HG03159 (cell line): ENCODE measurements around the gene TPSD1.
A peak's percentile ranks its signal among the peaks of the same experiment; 100 is the strongest.

Experiments used
- ATAC-seq: cut with Tn5 transposase; IDR thresholded peaks from one replicate; pipeline ENCODE4 v1.9.1; 2021; ENCODE audit warnings: mild to moderate bottlenecking, moderate library complexity; ENCODE audit not compliant: unreplicated experiment

The TPSD1 gene

DNA sequence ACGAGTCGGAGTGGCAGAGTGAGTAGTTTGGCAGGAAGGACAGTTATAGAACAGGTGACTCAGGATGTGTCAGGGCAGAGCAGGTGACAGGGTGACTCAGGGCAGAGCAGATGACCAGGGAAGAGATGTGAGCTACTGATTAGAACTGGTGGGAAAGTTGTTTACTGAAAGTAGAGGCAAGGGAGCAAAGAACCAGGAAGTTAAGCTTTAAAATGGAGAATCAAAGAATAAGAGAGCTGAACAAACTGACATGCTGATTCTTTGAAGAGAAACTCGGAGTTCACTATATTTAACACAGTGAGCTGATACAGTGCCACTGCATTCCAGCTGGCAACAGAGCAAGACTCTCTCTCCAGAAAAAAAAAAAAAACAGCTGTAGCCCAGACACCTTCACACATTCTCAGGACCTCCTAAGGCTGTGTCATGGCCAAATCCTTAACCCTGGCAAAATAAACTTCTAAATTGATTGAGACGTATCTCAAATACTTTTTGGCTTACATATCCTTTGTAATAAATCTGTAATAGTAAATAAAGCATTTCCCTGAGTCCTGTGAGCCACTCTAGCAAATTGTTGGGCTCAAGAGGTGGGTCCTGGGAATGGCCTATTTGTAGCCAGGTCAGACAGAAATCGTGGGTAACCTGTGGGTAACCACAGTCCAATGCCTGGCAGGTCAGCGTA is 41.3 kb downstream of the TPSD1 start:
- no peak for ATAC-seq

DNA sequence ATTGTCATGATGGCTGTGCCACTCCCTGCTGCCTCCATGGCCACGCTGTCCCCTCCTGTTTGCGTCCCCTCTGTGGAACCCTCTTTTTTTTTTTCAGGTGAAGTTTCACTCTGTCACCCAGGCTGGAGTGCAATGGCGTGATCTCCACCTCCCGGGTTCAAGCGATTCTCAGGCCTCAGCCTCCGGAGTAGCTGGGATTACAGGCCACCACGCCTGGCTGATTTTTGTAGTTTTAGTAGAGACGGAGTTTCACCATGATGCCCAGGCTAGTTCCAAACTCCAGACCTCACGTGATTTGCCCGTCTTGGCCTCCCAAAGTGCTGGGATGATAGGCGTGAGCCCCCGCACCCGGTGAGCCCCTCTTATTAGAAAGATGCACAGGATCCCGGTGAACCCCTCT is 42.5 kb downstream of the TPSD1 start:
- ATAC-seq = no peak

DNA sequence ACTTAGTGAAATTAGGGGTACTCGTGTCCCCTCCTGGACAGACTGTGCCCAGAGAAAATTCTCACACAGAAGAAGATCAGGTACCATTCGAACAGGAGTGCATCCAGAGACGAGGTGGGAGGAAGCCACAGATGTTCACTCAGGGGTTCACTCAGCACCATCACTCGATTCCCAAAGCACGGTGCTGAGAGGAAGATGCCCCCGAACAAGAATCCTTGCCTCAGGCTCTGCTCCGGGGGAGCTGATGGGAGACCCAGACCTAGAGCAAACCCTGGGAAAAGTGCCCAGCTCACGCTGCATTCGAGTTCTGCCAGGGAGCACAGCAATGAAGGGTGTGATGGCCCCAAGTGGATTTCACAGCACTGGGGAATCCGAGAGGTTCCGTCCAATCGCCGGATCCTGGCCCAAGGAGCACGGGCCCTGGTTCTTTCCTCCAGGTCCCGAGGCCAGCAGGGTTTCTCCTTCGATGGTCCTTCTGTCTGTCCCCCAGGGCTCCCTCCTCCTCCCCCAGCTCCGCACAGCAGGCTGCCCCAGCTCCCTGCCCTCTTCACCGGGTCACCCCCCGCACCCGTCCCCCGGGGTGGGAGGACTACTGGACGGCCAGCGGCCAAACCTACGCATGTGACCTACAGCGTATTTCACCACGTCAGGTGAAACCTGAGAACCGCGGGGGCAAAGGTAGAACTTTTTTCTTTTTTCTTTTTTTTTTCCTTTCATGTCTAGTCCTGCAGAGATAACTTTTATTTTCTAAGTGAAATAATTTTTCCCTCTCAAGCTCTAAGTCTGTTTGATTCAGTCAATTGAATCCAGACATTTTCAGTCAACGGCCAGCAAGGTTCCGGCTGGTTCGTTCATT is 43.4 kb downstream of the TPSD1 start:
- ATAC-seq = no peak

DNA sequence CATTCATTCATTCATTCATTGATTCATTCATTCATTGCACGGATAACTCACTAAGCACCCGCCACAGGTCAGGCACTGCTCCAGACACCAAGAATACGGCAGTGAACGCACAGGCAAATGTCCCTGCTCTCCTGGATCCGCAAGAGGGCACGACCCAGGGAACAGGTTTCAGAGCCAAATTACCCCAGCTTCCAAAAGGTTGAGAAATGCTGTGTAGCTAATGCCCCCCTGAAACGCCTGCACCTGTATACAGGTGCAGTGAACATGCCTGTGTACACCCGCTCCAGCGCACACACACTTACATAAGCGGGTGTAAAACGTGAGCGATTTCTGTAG is 44.0 kb downstream of the TPSD1 start:
- ATAC-seq = no peak

DNA sequence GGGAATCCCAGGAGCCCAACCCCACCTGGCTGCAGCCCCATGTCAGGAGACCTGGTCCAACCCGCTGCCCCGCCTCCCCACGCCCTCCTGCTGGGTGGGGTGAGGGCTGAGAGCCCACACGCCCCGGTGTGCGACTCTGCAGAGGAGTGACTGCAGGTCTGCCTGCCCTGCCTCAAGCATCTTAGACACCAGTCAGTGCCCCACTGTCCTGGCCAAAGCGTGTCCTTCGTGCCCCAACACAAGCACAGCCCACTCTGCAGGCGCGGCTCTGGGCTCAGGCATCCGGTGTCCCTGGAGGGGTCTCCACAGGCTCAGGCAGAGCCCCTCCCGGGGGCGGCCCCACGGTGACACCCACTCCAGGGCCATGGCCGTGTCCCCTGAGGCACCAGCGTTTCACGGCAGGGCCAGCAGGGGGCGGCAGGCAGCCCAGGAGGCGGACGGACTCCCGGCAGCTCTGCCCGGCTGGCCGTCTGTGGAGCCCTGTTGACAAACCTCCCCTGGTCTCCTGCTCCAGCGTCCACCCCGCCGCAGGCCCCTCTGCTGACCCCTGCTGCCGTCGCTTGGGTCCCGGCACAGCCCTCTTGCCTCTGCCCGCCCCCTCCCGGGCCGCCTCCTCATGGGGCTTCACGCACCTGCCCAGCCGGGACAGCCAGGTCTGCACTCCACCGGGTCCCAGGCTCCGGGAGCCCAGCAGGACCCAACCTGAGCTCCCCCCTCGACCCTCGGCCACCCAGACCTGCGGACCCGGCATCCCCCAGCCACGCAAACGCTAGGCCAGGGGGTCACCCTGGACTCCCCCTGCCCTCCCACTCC is 45.0 kb downstream of the TPSD1 start:
- no peak for ATAC-seq

DNA sequence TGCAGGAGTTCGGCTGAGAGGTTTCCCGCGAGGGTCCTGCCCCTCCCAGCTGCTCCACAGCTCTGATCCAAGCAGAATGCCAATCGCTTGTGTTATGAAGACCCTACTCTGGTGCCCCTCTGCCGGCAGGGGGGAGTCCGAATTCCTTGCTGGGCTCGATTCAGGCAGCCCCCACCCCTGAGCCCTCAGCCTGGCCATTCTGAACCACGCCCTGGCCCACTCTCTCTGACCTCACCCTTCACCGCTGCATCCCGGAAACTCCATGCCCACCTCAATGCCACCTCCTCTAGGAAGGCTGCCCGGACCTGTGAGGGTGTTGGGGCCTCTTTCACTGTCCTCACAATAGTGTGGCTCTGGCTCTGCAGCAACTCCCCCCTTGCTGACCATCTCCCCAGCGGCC is 45.7 kb downstream of the TPSD1 start:
- no peak for ATAC-seq

DNA sequence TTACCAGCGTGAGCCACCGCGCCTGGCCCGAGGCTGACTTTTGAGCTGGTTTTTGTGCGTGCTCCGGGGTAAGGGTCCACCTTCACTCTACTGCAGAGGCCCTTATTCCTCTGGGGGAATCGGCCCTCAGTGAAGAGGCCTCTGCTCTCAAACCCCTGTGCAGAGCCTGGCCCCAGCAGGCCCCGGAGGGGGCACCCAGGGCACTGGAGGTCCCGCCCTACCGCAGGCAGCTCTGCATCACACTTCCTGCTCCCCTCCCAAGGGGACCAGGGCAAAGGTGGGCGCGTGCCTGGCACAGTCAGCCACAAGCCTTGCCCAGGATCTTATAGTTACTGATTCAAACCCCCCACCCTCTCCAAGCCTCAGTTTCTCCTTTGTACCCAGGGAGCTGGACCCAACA is 50.0 kb downstream of the TPSD1 start:
- ATAC-seq = no peak

DNA sequence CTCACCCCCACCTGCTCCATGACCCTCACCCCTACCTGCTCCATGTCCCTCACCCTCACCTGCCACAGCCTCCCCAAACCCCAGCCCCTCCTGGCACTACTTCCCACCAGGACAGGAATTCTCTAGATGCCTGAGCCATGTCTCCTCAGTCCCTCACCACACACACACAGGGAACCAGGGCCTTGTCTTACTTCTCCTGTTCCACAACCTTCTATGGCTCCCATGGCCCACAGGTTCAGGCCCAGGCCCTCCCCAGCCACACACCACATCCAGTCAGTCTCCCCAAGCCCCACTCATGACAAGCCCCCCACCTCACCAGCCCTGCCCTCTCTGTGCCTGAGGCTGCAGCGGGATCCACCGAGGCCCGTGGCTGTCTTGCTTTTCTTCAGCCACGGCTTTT is 50.5 kb downstream of the TPSD1 start:
- no peak for ATAC-seq

DNA sequence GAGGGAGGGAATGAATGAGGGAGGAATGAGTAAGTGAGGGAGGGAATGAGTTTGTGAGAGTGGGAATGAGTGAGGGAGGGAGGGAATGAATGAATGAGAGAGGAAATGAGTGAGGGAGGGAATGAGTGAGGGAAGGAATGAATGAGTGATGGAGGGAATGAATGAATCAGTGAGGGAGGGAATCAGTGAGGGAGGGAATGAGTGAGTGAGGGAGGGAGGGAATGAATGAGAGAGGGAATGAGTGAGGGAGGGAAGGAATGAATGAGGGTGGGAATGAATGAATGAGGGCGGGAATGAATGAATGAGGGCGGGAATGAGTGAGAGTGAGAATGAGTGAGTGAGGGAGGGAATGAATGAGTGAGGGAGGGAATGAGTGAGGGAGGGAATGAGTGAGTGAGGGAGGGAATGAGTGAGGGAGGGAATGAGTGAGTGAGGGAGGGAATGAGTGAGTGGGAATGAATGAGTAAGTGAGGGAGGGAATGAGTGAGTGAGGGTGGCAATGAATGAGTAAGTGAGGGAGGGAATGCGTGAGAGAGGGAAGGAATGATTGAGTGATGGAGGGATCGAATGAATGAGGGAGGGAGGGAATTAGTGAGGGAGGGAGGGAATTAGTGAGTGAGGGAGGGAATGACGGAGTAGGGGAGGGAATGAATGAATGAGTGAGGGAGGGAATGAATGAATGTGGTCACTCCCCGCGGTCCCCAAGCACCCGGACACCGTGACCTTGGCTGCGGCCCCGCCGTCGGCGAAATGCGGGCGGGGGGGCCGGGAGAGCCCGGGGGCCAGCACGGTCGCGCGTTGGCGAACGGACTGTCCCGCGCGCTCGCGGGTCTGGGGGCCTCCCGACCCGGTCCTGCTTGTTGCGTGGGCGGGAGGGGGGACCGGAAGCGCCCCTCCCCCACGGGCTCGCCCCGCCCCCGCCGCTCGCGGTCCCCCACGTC is 52.4 kb downstream of the TPSD1 start:
- peak; percentile 8 for ATAC-seq
